Measurements from ENCODE around the gene BCL11B.

The BCL11B gene

GRCh38 chr14:99119554-99120525 is 152.2 kb downstream of the BCL11B start:
- no peak for DNase-seq (ENCODE audit: low spot score)

All from hematopoietic multipotent progenitor cell treated with erythropoietin and hydrocortisone succinate and interleukin-3 and kit ligand, for 15 days (in vitro differentiated cells).